Posterior vena cava (tissue), 2 donors: Measurements from ENCODE around the gene LIMA1. TPM values are rescaled to one million over a fixed set of nuclear protein-coding genes. Genes with fewer than 3 reads are reported as not detected.
"Not testable (repeated sequence)": the region's sequence is repeated elsewhere in the genome, so short reads cannot be mapped to it uniquely, and the experiment has no call there.

Experiments
- DNase-seq: peaks from one replicate; pipeline ENCODE4 v3.0.0-alpha.2; 2020; ENCODE audit warnings: low spot score
- intact Hi-C, 2 donors: fragments of 100-400 bp; cut with DNase I; formaldehyde crosslinking; loops; one replicate each; pipeline versions ENCODE4 v1.14.1 to v1.14.2; 2022 to 2023
- total RNA-seq, 2 donors: library from RNA; stranded (reverse); fragmentation: NEBNext Ultra II Directional; extraction: Animal tissue kit (Norgen Biotek cat#: 25700); gene quantifications; one replicate each; pipeline ENCODE4 v1.2.1, GENCODE V29; 2021
- donor health status: DM: yes; HTN: yes; CAD: no.
- donor health status: DM: yes; HTN: yes; CAD: no.

Gene LIMA1
- total RNA-seq, 2 donors from 2014 or later, result 80.2 to 103 TPM

DNA sequence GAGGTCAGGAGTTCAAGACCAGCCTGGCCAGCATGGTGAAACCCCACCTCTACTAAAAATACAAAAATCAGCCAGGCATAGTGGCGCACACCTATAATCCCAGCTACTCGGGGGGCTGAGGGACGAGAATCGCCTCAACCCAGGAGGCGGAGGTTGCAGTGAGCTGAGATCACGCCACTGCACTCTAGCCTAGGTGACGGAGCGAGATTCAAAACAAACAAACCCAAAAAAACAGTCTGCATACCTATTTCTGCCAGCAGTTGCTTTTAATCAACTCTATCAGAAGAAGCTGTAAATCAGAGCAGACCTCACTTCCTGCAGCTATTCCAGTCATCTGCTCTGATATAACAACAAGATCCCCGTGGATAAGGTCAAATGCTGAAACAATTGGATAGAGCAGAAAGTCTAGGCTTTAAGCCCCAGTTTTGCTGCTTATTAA lies 50.5 kb downstream of the LIMA1 start:
- intact Hi-C loops, result no loop called here
- DNase-seq, result no peak

GRCh38 chr12:50232206-50232605 lies 51.1 kb downstream of the LIMA1 start:
- intact Hi-C loops, result no loop called here
- DNase-seq, result no peak

- intact Hi-C loops, result no loop called here
- DNase-seq, result no peak
Measured at GRCh38 chr12:50231346-50231745, 52.0 kb downstream of the LIMA1 start.

DNA sequence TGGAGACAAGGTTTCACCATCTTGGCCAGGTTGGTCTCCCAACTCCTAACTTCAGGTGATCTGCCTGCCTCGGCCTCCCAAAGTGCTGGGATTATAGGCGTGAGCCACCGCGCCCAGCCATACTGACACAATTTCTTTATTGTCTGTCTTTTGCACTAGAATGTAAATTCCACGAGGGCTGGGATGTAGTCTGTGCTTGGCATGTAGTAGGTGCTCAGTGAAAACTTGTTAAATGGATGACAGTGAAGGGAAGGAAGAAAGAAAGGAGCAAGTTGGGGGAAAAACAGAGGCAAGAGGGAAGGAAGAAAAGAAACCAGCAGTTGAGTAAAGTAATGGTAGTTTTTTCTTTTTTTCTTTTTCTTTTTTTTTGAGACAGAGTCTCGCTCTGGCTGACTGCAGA lies 53.1 kb downstream of the LIMA1 start:
- intact Hi-C loops, result no loop called here

DNA sequence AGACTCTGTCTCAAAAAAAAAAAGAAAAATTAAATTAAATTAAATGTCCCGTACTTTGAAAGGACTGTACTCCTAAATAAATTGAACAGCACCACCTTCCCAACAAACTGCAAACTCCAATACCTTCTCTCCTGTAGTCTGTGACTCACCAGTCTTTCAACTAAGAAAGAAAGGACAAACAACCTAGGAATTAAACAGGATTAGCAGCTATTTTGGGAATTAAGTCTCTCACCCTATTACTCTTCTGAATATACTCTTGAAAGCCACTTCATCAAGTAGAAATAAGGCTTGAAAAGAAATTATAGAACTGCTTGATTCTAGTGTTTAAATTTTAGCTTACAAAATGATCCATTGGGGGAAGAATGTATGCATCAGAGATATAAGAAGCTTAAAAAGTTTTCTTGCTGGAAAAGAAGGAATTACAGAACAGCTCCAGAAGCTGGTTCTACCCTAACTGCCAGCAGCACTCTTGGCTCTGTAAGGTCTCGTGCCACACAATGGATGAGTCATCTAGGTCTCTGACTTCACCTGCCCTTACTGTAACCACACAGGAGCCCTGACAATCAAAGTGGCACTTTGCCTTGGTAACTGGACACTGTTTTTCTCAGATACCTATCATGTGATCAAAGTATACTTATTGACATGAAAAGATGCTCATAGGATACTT lies 59.2 kb downstream of the LIMA1 start:
- DNase-seq, result no peak
- intact Hi-C loops, result loop anchor here in 1 of 2 donors (10.0 kb wide), 2 partner anchors 61 to 91 kb away; partner anchors contain the start of gene LIMA1

More for the DNA sequence above, 53.1 kb downstream of the LIMA1 start:
- DNase-seq, result no peak

GRCh38 chr12:50222275-50222783 lies 61.0 kb downstream of the LIMA1 start:
- no peak for DNase-seq
- intact Hi-C loops, result loop anchor here in 1 of 2 donors (10.0 kb wide), 2 partner anchors 62 to 92 kb away; partner anchors contain the start of gene LIMA1

DNA sequence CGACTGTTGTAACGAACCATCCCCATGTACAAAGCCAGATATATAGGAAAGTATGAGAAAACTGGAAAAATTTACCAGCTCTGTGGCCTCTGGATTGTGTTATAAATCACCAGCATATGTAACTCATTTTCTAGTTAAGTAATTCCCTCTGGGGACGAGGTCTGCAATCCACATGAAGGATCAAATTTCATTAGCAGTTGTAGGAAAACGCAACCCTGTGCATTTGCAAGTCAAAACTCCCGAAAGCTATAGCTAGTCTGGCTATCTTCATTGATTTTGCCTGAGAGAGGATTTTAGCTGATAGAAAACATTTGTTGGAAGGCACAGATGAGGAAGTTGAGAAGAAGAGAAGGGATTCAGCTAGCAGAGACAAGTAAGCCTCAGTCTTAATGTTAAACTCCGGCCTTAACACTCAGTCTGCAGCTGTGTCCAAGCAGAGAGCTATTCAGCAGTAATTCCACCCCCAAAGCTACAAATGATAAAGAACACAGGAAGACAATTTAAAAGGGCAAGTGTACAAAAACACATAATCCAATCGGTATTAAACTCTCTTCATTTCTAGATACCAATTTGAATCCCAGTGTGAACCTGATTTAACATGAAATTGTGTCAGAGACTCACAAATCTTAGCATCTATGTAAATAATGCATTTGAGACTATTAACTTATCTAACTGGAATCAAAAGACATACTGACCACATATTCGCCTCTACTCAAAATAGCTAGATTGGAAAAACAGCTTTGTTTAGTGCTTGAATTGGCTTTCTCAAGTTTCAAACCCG lies 61.9 kb downstream of the LIMA1 start:
- intact Hi-C loops, result loop anchor here in 1 of 2 donors (10.0 kb wide), 2 partner anchors 63 to 93 kb away; partner anchors contain the start of gene LIMA1
- DNase-seq, result no peak

- DNase-seq, result no peak
- intact Hi-C loops, result loop anchor here in 1 of 2 donors (10.0 kb wide), 2 partner anchors 64 to 94 kb away; partner anchors contain the start of gene LIMA1
Measured at GRCh38 chr12:50220363-50220995, 62.8 kb downstream of the LIMA1 start.

DNA sequence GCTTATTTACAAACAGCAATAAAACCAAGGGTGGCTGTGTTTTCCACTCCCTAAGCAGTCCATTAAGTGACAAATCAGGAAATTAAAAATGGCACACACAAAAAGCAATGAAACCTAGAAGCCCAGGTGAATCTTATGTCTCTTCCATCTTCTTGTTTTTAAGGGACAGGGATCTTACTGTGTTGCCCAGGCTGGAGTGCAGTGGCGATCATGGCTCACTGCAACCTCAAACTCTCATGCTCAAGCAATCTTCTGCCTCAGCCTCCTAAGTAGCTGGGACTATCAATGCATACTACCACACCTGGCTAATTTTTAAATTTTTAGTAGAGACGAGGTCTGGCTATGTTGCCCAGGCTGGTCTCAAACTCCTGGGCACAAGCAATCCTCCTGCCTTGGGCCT lies 63.8 kb downstream of the LIMA1 start:
- intact Hi-C loops, result no loop called here
- no peak for DNase-seq

- DNase-seq, intact Hi-C loops: not testable (repeated sequence)
Measured at GRCh38 chr12:50219001-50219400, 64.3 kb downstream of the LIMA1 start.

- intact Hi-C loops, result no loop called here
- DNase-seq, result no peak
Measured at GRCh38 chr12:50218386-50218785, 64.9 kb downstream of the LIMA1 start.

GRCh38 chr12:50217202-50217601 lies 66.1 kb downstream of the LIMA1 start:
- DNase-seq, result no peak
- intact Hi-C loops, result no loop called here

GRCh38 chr12:50215033-50215432 lies 68.3 kb downstream of the LIMA1 start:
- intact Hi-C loops, result no loop called here

GRCh38 chr12:50214018-50214417 lies 69.3 kb downstream of the LIMA1 start:
- intact Hi-C loops, result no loop called here
- no peak for DNase-seq

More at GRCh38 chr12:50215033-50215432, 68.3 kb downstream of the LIMA1 start:
- no peak for DNase-seq

DNA sequence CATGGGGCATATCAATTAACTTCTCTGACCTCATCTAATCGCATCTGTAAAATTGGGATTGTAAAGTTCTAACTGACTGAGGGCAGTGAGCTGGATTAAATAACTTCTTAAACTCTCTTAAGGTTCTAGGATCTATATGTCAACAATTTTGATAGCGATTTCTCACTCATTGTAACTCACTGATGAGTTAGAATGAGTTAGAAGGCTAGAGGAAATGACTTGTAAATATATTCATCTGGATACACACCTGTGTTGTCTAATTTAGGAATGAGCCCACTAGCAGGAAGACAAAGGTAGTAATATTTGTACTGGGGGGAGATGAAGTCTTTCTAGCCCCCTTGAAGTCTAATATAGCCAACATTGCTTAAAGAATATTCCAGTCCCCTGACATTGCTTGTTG lies 69.9 kb downstream of the LIMA1 start:
- DNase-seq, result no peak
- intact Hi-C loops, result no loop called here

DNA sequence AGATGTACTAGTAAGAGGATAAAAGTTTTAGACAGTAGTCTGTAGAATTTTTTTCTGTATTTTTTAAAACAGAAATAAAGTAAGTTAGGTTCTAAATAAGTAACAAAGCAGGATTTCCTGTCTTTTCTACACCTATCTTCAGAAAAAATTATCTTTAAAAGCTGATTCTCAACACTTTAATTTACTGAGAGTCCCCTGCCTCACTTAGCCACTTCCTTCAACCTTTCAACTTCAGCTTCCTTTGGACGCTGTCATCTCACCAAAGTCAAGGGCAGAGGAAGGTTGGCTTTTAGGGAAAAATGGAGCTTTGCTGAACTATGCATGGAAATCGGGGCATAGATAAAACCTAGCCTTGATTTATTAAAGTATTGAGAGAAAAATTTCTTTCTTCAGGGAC lies 71.3 kb downstream of the LIMA1 start:
- intact Hi-C loops, result no loop called here
- DNase-seq, result no peak

DNA sequence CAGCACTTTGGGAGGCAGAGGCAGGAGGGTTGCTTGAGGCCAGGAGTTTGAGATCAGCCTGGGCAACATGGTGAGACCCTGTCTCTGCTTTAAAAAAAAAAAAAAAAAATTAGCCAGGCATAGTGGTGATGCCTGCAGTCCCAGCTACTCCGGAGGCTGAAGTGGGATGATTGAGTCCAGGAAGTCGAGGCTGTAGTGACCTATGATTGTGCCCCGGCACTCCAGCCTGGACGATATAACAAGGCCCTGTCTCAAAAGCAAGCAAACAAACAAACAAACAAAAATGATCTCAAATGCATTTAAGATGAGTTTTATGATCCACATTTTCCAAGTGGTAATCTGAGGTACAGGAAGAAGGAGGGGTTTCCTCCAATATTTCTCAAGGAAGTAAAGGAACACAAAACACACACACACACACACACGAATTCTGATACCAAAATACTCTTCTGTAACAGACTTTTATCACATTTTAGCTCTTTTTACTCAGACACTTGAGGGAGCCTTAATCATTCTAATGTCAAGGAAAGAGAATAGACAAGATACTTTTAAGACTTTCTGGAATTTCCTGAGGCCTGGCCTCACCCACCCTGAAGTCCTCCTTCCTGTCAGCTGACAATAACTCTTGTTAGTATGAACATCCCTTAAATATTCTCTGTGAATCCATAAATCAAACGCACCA lies 71.8 kb downstream of the LIMA1 start:
- intact Hi-C loops, result no loop called here
- DNase-seq, result no peak

DNA sequence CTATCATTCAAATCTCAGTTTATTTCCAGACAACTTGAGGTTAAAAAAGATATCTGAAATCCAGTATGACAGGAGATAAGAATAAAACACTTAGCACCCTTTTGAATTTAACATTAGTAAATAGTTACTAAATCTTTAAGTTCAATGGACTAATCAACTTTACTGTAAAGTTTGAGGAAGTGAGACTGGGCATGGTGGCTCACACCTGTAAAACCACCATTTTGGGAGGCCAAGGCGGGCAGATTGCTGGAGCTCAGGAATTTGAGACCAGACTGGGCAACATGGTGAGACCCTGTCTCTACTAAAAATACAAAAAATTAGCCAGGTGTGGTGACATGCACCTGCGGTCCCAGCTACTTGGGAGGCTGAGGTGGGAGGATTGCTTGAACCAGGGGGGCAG lies 75.9 kb downstream of the LIMA1 start:
- intact Hi-C loops, result no loop called here
- DNase-seq, result no peak

GRCh38 chr12:50205648-50206047 lies 77.7 kb downstream of the LIMA1 start:
- no peak for DNase-seq
- intact Hi-C loops, result no loop called here
